Glomerular visceral epithelial cell (primary cell): ENCODE data around the gene ALS2CL.
A peak's percentile ranks its signal among the peaks of the same experiment; 100 is the strongest.
"Not testable (repeated sequence)": the region's sequence is repeated elsewhere in the genome, so short reads cannot be mapped to it uniquely, and the experiment has no call there.

Experiments
- DNase-seq: peaks from one replicate; pipeline ENCODE4 v3.0.0-alpha.2; 2016; ENCODE audit errors: extremely low spot score

ALS2CL gene

GRCh38 chr3:46693038-46693891, at the start of gene ALS2CL:
Gene ALS2CL, minus strand, starts transcription at chr3:46693679. Its CDS starts 4,239 bp downstream, at chr3:46689440.
- DNase-seq, result peak; percentile 44

- no peak for DNase-seq
Observed at GRCh38 chr3:46742992-46743585, 49.6 kb upstream of the ALS2CL start.

- not testable (repeated sequence) for DNase-seq
Observed at GRCh38 chr3:46739565-46739964, 46.1 kb upstream of the ALS2CL start.

GRCh38 chr3:46737329-46737731, 43.9 kb upstream of the ALS2CL start:
- DNase-seq, result no peak

GRCh38 chr3:46736006-46736872, 42.8 kb upstream of the ALS2CL start:
- DNase-seq, result no peak

GRCh38 chr3:46734773-46735172, 41.3 kb upstream of the ALS2CL start:
- DNase-seq, result no peak

- DNase-seq, result no peak
Observed at GRCh38 chr3:46733026-46733800, 39.7 kb upstream of the ALS2CL start.

- DNase-seq, result no peak
Observed at GRCh38 chr3:46731795-46732194, 38.3 kb upstream of the ALS2CL start.

GRCh38 chr3:46730819-46731218, 37.3 kb upstream of the ALS2CL start:
- no peak for DNase-seq

GRCh38 chr3:46729038-46729437, 35.6 kb upstream of the ALS2CL start:
- no peak for DNase-seq

GRCh38 chr3:46725621-46726314, 32.3 kb upstream of the ALS2CL start:
- no peak for DNase-seq

GRCh38 chr3:46724424-46724823, 30.9 kb upstream of the ALS2CL start:
- DNase-seq, result no peak

GRCh38 chr3:46722443-46722842, 29.0 kb upstream of the ALS2CL start:
- no peak for DNase-seq

GRCh38 chr3:46721009-46721408, 27.5 kb upstream of the ALS2CL start:
- no peak for DNase-seq

- no peak for DNase-seq
Observed at GRCh38 chr3:46719735-46720271, 26.3 kb upstream of the ALS2CL start.

- DNase-seq, result no peak
Observed at GRCh38 chr3:46719044-46719565, 25.6 kb upstream of the ALS2CL start.

GRCh38 chr3:46717447-46718231, 24.2 kb upstream of the ALS2CL start, which contains the start of gene PRSS50:
Gene PRSS50, minus strand, starts transcription at chr3:46717869. Its CDS starts 45 bp downstream, at chr3:46717824.
- DNase-seq, result no peak

GRCh38 chr3:46716461-46717441, 23.3 kb upstream of the ALS2CL start:
- no peak for DNase-seq
